Measurements from ENCODE around the gene QKI. TPM values are rescaled to one million over a fixed set of nuclear protein-coding genes. Genes with fewer than 3 reads are reported as not detected.
"Not testable (repeated sequence)": the region's sequence is repeated elsewhere in the genome, so short reads cannot be mapped to it uniquely, and the experiment has no call there.

Gene QKI
- total RNA-seq, 4 donors from 2014 or later: 283 to 425 (median 344) TPM

DNA sequence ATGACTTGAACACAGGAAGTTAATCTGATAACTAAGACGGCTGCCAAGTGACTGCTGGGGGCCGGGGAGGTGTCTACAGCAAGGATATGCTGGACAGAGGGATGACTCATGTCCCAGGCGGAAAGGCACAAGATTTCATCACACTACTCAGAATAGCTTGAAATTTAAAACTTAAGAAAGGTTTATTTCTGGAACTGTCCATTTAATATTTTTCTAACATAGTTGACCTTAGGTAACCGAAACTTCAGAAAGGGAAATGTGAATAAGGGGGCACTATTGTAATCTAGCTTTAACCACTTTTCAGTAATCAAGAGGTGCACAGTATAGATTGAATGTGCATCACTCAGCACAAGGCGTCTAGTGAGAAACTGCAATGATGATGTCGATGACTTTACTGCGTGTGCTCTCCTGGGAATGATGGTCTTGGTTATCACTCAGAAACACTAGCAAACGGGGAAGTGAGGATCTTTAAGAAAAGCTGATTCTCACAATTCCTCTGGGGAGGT lies 171.5 kb downstream of the QKI start:
- intact Hi-C loops (cut with DNase I; ENCODE audit: low total_unique reads): loop anchor here (2.0 to 10.0 kb wide), 4 partner anchors 165 to 401 kb away; no protein-coding TSS in a partner anchor
- peak; percentile 87 to 93 for DNase-seq
- H3K27ac ChIP-seq: peak overlapping the region; percentile 81 to 88 (median 86)
- peaks cover 43 to 55% of the 10 kb centered on the region in 2 donors for H3K4me1 ChIP-seq
- in situ Hi-C loops (cut with MboI; ENCODE audit: low sequenced_read_pairs in 4 of 4): loop anchor here (5.0 to 25.0 kb wide), 7 partner anchors 151 to 526 kb away; no protein-coding TSS in a partner anchor
- H3K27me3 ChIP-seq: no peaks in the 10 kb centered on the region
- peak; percentile 85 to 88 for ATAC-seq
- H3K4me3 ChIP-seq: peak overlapping the region in 3 of 4 donors; percentile 14 to 24 (median 24)
- H3K9me3 ChIP-seq: peaks cover 0 to 3% (median 0%) of the 10 kb centered on the region in 3 donors
- no peaks in the 10 kb centered on the region for H3K36me3 ChIP-seq
- TF ChIP-seq POLR2A (IDR thresholded peaks at IDR 0.05): peak; percentile 39 to 52
- TF ChIP-seq, protein P1, sequence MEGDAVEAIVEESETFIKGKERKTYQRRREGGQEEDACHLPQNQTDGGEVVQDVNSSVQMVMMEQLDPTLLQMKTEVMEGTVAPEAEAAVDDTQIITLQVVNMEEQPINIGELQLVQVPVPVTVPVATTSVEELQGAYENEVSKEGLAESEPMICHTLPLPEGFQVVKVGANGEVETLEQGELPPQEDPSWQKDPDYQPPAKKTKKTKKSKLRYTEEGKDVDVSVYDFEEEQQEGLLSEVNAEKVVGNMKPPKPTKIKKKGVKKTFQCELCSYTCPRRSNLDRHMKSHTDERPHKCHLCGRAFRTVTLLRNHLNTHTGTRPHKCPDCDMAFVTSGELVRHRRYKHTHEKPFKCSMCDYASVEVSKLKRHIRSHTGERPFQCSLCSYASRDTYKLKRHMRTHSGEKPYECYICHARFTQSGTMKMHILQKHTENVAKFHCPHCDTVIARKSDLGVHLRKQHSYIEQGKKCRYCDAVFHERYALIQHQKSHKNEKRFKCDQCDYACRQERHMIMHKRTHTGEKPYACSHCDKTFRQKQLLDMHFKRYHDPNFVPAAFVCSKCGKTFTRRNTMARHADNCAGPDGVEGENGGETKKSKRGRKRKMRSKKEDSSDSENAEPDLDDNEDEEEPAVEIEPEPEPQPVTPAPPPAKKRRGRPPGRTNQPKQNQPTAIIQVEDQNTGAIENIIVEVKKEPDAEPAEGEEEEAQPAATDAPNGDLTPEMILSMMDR (IDR thresholded peaks at IDR 0.05 in 4 of 5, conservative IDR thresholded peaks at IDR 0.05 in 1 of 5): no peak

- no peak overlapping the region for H3K4me3 ChIP-seq
- ATAC-seq (no peak), DNase-seq (no peak)
- peaks cover 0 to 7% (median 2%) of the 10 kb centered on the region in 3 donors for H3K9me3 ChIP-seq
- no peaks in the 10 kb centered on the region for H3K27me3 ChIP-seq
- in situ Hi-C loops (cut with MboI; ENCODE audit: low sequenced_read_pairs in 4 of 4) (loop anchor here (5.0 to 25.0 kb wide), 7 partner anchors 152 to 525 kb away; no protein-coding TSS in a partner anchor), intact Hi-C loops (cut with DNase I; ENCODE audit: low total_unique reads) (loop anchor here (5.0 to 10.0 kb wide), 3 partner anchors 225 to 402 kb away; no protein-coding TSS in a partner anchor)
- no peaks in the 10 kb centered on the region for H3K36me3 ChIP-seq
- H3K4me1 ChIP-seq: peaks cover 42 to 55% of the 10 kb centered on the region in 2 donors
- H3K27ac ChIP-seq: peak overlapping the region; percentile 81 to 88 (median 86)
- TF ChIP-seq POLR2A (IDR thresholded peaks at IDR 0.05): no peak
- TF ChIP-seq, protein P1 (IDR thresholded peaks at IDR 0.05 in 4 of 5, conservative IDR thresholded peaks at IDR 0.05 in 1 of 5): no peak
Measured at GRCh38 chr6:163586888-163587287, 172.4 kb downstream of the QKI start.

DNA sequence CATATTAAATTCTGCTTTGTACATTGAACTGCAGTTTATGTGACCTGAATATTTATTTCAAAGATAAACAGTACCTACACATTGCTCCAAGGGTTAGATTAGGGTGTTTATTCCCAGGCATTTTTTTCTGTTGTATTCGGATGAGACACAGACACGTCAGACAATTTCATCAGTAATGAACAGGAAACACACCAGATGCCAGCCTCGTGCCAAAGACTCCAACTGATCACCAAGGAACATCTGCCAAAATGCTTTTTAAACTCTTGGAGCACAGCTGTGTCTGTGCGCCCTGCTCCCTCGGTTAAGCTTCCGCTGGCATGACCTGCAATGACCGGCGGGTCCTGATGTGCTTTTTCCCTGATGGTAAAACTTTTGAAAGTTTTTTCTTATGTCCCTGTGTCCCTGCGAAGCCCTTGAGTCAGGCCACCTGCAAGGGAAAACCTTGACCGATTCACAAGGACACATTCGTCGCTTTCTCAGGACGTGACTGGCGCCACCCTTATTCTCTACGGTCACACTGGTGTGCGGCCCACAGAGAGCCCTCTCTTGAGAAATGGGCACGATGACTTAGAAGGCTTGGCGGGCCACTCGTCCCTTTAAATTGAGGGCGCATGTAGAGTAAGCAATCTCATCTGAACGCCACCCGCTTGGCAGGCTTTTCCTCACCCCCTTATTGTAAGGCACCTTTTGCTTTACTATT lies 173.9 kb downstream of the QKI start:
- no peak for ATAC-seq
- H3K27me3 ChIP-seq: no peaks in the 10 kb centered on the region
- peaks cover 0 to 17% (median 3%) of the 10 kb centered on the region in 3 donors for H3K9me3 ChIP-seq
- H3K4me1 ChIP-seq: peaks cover 34 to 43% of the 10 kb centered on the region in 2 donors
- intact Hi-C loops (cut with DNase I; ENCODE audit: low total_unique reads): loop anchor here (2.0 to 10.0 kb wide), 6 partner anchors 122 to 520 kb away; no protein-coding TSS in a partner anchor
- peak in 1 of 2 donors; percentile 50 for DNase-seq
- in situ Hi-C loops (cut with MboI; ENCODE audit: low sequenced_read_pairs in 4 of 4): loop anchor here (5.0 to 25.0 kb wide), 7 partner anchors 154 to 524 kb away; no protein-coding TSS in a partner anchor
- TF ChIP-seq POLR2A (IDR thresholded peaks at IDR 0.05): no peak
- TF ChIP-seq, protein P1 (IDR thresholded peaks at IDR 0.05 in 4 of 5, conservative IDR thresholded peaks at IDR 0.05 in 1 of 5): no peak
- no peak overlapping the region for H3K4me3 ChIP-seq
- no peaks in the 10 kb centered on the region for H3K36me3 ChIP-seq
- H3K27ac ChIP-seq: peak overlapping the region; percentile 5 to 88 (median 86)

DNA sequence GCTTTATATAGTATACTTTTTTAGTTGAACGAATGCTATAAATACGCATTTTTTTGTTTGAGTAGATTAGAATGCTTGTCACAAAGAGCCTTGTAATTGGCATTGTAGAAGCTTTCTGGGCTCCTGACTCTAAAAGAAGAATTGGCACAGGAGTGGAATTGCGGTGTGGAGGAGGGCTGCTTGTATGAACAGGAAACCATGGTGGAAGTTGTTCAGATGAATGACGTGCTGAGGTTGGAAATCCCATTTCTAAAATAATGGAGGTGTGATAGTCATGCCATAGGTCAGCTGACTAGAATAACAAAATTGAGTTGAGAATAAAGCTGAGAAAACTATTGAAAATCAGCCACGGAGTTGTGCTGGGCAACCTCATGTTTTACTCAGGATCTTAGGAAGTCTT lies 174.9 kb downstream of the QKI start:
- H3K9me3 ChIP-seq: peaks cover 0 to 19% (median 3%) of the 10 kb centered on the region in 3 donors
- in situ Hi-C loops (cut with MboI; ENCODE audit: low sequenced_read_pairs in 4 of 4): loop anchor here (5.0 to 25.0 kb wide), 7 partner anchors 155 to 523 kb away; no protein-coding TSS in a partner anchor

GRCh38 chr6:163590132-163590531 lies 175.6 kb downstream of the QKI start:
- ATAC-seq; H3K27me3 ChIP-seq; intact Hi-C loops (cut with DNase I; ENCODE audit: low total_unique reads); H3K27ac ChIP-seq; H3K36me3 ChIP-seq; DNase-seq; H3K4me3 ChIP-seq: not testable (repeated sequence)
- Histone ChIP-seq H3K4me1 (peaks cover 31 to 34% of the 10 kb centered on the region in 2 donors), H3K9me3 (peaks cover 0 to 19% (median 3%) of the 10 kb centered on the region in 3 donors)
- in situ Hi-C loops (cut with MboI; ENCODE audit: low sequenced_read_pairs in 4 of 4): loop anchor here in 2 of 4 donors (25.0 kb wide), 2 partner anchors 372 to 522 kb away; no protein-coding TSS in a partner anchor

More for the DNA sequence above, 174.9 kb downstream of the QKI start:
- TF ChIP-seq POLR2A (IDR thresholded peaks at IDR 0.05): no peak
- TF ChIP-seq, protein P1 (IDR thresholded peaks at IDR 0.05 in 4 of 5, conservative IDR thresholded peaks at IDR 0.05 in 1 of 5): no peak
- H3K36me3 ChIP-seq: no peaks in the 10 kb centered on the region
- no peaks in the 10 kb centered on the region for H3K27me3 ChIP-seq
- peak overlapping the region in 2 of 4 donors; percentile 5 to 88 for H3K27ac ChIP-seq
- peaks cover 34 to 38% of the 10 kb centered on the region in 2 donors for H3K4me1 ChIP-seq
- no peak overlapping the region for H3K4me3 ChIP-seq
- intact Hi-C loops (cut with DNase I; ENCODE audit: low total_unique reads): loop anchor here (2.0 to 10.0 kb wide), 6 partner anchors 121 to 519 kb away; no protein-coding TSS in a partner anchor
- DNase-seq: no peak
- no peak for ATAC-seq

Measured in gastrocnemius medialis (tissue), 4 donors.